Measurements from ENCODE around the gene ATP5F1E.

The ATP5F1E gene

DNA sequence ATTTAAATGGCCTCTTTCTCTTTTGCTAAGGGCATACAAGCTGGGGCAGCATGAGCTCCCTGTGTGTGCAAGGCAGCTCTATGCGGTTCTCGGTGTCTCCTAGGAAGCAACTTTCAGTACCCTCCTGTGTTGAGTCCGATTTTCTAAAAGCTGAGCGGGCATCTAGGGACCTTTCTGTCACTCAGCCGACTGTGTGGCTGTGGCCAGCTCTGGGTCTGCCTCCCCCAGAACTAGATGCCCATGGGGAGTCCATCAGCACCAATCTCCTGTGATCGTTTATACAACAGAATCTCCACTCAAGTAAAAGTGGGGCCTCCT lies 43.6 kb downstream of the ATP5F1E start:
- Histone ChIP-seq H3K9ac (ENCODE audit: low read length) (no peak overlapping the region), H3K27me3 (ENCODE audit: low read depth, low read length) (no peaks in the 10 kb centered on the region), H3K79me2 (ENCODE audit: low read length) (peaks cover 53% of the 10 kb centered on the region), H3K36me3 (replicated peaks; ENCODE audit: low read depth, low read length) (peaks cover 79% of the 10 kb centered on the region), H3K4me3 (ENCODE audit: low read length) (no peak overlapping the region), H4K20me1 (ENCODE audit: insufficient read depth, low read length) (peaks cover 55% of the 10 kb centered on the region), H3K4me1 (ENCODE audit: low read length) (peaks cover 17% of the 10 kb centered on the region), H3K9me3 (ENCODE audit: insufficient read depth, low read length) (no peaks in the 10 kb centered on the region), H2AFZ (ENCODE audit: low read depth, low read length) (no peak overlapping the region), H3K4me2 (ENCODE audit: low read length) (no peak overlapping the region), H3K27ac (ENCODE audit: low read length) (no peak overlapping the region)
- TF ChIP-seq, protein P1, sequence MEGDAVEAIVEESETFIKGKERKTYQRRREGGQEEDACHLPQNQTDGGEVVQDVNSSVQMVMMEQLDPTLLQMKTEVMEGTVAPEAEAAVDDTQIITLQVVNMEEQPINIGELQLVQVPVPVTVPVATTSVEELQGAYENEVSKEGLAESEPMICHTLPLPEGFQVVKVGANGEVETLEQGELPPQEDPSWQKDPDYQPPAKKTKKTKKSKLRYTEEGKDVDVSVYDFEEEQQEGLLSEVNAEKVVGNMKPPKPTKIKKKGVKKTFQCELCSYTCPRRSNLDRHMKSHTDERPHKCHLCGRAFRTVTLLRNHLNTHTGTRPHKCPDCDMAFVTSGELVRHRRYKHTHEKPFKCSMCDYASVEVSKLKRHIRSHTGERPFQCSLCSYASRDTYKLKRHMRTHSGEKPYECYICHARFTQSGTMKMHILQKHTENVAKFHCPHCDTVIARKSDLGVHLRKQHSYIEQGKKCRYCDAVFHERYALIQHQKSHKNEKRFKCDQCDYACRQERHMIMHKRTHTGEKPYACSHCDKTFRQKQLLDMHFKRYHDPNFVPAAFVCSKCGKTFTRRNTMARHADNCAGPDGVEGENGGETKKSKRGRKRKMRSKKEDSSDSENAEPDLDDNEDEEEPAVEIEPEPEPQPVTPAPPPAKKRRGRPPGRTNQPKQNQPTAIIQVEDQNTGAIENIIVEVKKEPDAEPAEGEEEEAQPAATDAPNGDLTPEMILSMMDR (IDR thresholded peaks at IDR 0.05; ENCODE audit: low read depth, low read length), result no peak
- no peak for TF ChIP-seq EZH2phosphoT487 (IDR thresholded peaks at IDR 0.05; ENCODE audit: low read depth)

DNA sequence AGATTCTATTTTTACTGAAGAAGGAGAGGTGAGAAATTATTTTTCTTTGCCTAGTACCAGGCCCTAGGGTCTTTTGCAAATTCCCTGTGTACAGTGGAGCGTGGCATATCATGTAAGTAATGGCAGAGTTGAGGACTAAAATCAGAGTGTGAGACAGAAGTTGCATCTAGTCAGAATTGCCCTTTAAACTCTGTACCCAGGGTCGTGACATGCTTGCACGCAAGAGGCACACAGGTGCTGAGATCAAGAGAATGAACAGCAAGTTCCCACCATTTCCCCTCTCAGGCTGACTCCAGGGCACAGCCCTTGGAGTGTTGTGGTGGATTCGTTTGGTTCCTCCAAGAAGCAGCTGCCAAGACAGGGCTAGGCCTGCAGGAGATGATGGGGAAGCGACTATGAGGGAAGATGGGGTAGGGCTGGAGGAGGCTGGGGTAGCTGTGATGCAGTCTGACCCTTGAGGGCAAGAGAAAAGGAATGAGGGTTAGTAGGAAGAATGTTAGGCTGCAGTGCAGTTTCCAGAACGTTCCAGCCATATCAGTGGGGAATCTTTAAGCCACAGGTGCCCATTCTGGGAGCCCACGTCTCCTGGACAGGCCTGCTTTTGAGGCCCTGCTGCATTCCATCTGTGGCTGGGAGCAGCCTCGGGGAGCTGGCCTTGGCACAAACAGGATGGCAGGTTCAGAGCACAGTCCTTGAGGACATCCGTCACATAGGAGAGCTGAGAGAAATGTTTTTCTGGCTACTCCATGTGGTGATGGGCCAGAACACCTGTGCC lies 44.2 kb downstream of the ATP5F1E start:
- H3K4me2 ChIP-seq (ENCODE audit: low read length), result no peak overlapping the region
- H3K27me3 ChIP-seq (ENCODE audit: low read depth, low read length), result no peaks in the 10 kb centered on the region
- H3K36me3 ChIP-seq (replicated peaks; ENCODE audit: low read depth, low read length), result peaks cover 73% of the 10 kb centered on the region
- no peak overlapping the region for H3K4me3 ChIP-seq (ENCODE audit: low read length)
- H3K27ac ChIP-seq (ENCODE audit: low read length), result no peak overlapping the region
- no peaks in the 10 kb centered on the region for H3K9me3 ChIP-seq (ENCODE audit: insufficient read depth, low read length)
- H3K79me2 ChIP-seq (ENCODE audit: low read length), result peaks cover 53% of the 10 kb centered on the region
- TF ChIP-seq EZH2phosphoT487 (IDR thresholded peaks at IDR 0.05; ENCODE audit: low read depth), result no peak
- TF ChIP-seq, protein P1 (IDR thresholded peaks at IDR 0.05; ENCODE audit: low read depth, low read length), result no peak
- H3K4me1 ChIP-seq (ENCODE audit: low read length), result peaks cover 13% of the 10 kb centered on the region
- no peak overlapping the region for H3K9ac ChIP-seq (ENCODE audit: low read length)
- peaks cover 51% of the 10 kb centered on the region for H4K20me1 ChIP-seq (ENCODE audit: insufficient read depth, low read length)
- no peak overlapping the region for H2AFZ ChIP-seq (ENCODE audit: low read depth, low read length)

DNA sequence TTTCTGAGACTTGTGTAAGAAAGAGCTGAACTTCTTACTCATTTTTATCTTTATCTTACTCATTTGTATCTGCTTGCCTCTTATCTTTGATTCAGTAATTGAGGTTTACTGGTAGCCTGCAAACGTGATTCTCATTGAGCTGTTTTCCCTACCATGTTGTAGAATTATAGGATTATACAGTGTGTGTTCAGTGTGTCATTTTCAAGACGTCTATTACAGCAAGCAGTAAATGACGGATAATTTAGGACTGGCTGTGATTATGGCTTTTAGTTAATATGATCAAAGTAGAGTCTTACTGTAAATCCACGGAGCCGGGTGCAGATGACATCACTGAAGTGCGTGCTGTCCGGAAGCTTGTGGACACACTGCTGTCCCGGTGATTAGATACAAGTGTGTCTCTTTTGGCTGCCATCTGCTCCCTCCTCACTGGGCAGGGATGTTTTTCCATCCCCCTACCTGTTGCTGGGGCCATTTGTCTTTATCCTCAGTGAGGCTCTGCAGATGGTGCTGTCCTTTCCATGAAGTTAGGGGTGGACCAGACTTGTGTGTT lies 45.1 kb downstream of the ATP5F1E start:
- Histone ChIP-seq H3K4me2 (ENCODE audit: low read length) (no peak overlapping the region), H3K27me3 (ENCODE audit: low read depth, low read length) (no peaks in the 10 kb centered on the region), H3K4me3 (ENCODE audit: low read length) (no peak overlapping the region), H3K9ac (ENCODE audit: low read length) (no peak overlapping the region), H4K20me1 (ENCODE audit: insufficient read depth, low read length) (peaks cover 56% of the 10 kb centered on the region), H2AFZ (ENCODE audit: low read depth, low read length) (no peak overlapping the region), H3K36me3 (replicated peaks; ENCODE audit: low read depth, low read length) (peaks cover 69% of the 10 kb centered on the region), H3K27ac (ENCODE audit: low read length) (no peak overlapping the region), H3K9me3 (ENCODE audit: insufficient read depth, low read length) (no peaks in the 10 kb centered on the region), H3K4me1 (ENCODE audit: low read length) (peaks cover 19% of the 10 kb centered on the region), H3K79me2 (ENCODE audit: low read length) (peaks cover 60% of the 10 kb centered on the region)
- no peak for TF ChIP-seq EZH2phosphoT487 (IDR thresholded peaks at IDR 0.05; ENCODE audit: low read depth)
- TF ChIP-seq, protein P1 (IDR thresholded peaks at IDR 0.05; ENCODE audit: low read depth, low read length), result no peak

DNA sequence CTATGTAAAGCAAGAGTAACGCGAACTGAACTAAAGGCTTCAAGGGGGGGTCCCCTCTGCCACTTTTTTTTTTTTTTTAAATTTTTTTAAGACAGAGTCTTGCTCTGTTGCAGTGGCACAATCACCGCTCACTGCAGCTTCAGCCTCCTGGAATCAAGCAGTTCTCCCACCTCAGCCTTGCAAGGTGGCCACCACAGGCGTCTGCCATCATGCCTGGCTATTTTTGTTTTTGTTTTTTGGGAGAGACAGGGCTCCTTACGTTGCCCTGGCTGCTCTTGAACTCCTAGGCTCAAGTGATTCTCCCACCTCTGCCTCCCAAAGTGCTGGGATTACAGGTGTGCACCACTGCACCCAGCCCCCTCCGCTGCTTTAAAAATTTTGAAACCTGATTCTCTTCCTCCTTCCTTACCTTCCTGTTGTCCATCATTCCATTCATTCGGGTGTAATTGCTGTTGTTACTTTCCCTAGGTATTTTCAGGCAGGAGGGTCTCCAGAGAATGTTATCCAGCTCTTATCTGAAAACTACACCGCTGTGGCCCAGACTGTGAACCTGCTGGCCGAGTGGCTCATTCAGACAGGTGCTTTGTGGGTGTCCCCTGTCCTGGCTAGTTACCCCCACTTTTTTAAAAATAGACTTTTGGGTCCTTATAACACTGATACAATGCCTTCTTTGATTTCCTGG lies 45.7 kb downstream of the ATP5F1E start:
- H2AFZ ChIP-seq (ENCODE audit: low read depth, low read length), result no peak overlapping the region
- no peaks in the 10 kb centered on the region for H3K27me3 ChIP-seq (ENCODE audit: low read depth, low read length)
- no peak overlapping the region for H3K9ac ChIP-seq (ENCODE audit: low read length)
- peaks cover 63% of the 10 kb centered on the region for H3K36me3 ChIP-seq (replicated peaks; ENCODE audit: low read depth, low read length)
- no peak overlapping the region for H3K4me2 ChIP-seq (ENCODE audit: low read length)
- peaks cover 56% of the 10 kb centered on the region for H4K20me1 ChIP-seq (ENCODE audit: insufficient read depth, low read length)
- H3K27ac ChIP-seq (ENCODE audit: low read length), result no peak overlapping the region
- TF ChIP-seq, protein P1 (IDR thresholded peaks at IDR 0.05; ENCODE audit: low read depth, low read length), result no peak
- no peak for TF ChIP-seq EZH2phosphoT487 (IDR thresholded peaks at IDR 0.05; ENCODE audit: low read depth)
- H3K79me2 ChIP-seq (ENCODE audit: low read length), result peaks cover 67% of the 10 kb centered on the region
- H3K4me3 ChIP-seq (ENCODE audit: low read length), result no peak overlapping the region
- H3K4me1 ChIP-seq (ENCODE audit: low read length), result peaks cover 19% of the 10 kb centered on the region
- no peaks in the 10 kb centered on the region for H3K9me3 ChIP-seq (ENCODE audit: insufficient read depth, low read length)
